Measurements from ENCODE around the gene DNAJC7.

DNA sequence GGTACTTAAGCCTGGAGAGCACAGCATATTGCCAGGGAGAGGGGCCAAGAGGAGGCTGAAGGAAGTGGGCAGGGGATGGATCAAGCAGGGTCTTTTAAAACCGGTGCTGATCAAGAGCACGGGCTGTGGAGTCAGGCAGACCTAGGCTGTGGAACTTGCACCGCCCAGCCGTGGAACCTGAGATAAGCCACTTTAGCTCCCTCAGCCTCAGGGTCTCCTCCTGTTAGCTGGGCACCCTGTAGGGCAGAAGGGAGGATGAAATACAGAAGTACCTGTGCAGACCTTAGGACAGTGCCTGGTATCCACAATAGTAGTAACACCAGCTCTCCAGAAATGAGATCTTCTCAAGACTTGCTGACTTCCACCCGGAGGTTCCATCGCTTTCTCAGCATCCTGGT is 77.5 kb downstream of the DNAJC7 start:
- no peak for TF ChIP-seq ZNF8 (CRISPR knock-in tag; IDR thresholded peaks at IDR 0.05)
- TF ChIP-seq, protein P1, sequence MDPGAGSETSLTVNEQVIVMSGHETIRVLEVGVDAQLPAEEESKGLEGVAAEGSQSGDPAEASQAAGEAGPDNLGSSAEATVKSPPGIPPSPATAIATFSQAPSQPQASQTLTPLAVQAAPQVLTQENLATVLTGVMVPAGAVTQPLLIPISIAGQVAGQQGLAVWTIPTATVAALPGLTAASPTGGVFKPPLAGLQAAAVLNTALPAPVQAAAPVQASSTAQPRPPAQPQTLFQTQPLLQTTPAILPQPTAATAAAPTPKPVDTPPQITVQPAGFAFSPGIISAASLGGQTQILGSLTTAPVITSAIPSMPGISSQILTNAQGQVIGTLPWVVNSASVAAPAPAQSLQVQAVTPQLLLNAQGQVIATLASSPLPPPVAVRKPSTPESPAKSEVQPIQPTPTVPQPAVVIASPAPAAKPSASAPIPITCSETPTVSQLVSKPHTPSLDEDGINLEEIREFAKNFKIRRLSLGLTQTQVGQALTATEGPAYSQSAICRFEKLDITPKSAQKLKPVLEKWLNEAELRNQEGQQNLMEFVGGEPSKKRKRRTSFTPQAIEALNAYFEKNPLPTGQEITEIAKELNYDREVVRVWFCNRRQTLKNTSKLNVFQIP (CRISPR knock-in tag; IDR thresholded peaks at IDR 0.05; ENCODE audit: borderline replicate concordance, low read depth), result no peak
- no peak for TF ChIP-seq BACH2 (CRISPR knock-in tag; IDR thresholded peaks at IDR 0.05; ENCODE audit: borderline replicate concordance)

Measured in SK-N-SH treated with all-trans-retinoic acid at 6 μM for 48 hours (cell line).